ENCODE results near the gene NBPF20. TPM values are rescaled to one million over a fixed set of nuclear protein-coding genes. Genes with fewer than 3 reads are reported as not detected.
"Not testable (repeated sequence)": the region's sequence is repeated elsewhere in the genome, so short reads cannot be mapped to it uniquely, and the experiment has no call there.

NBPF20 gene
- total RNA-seq, 1 experiment from 2014 or later, result 2.3 TPM

DNA sequence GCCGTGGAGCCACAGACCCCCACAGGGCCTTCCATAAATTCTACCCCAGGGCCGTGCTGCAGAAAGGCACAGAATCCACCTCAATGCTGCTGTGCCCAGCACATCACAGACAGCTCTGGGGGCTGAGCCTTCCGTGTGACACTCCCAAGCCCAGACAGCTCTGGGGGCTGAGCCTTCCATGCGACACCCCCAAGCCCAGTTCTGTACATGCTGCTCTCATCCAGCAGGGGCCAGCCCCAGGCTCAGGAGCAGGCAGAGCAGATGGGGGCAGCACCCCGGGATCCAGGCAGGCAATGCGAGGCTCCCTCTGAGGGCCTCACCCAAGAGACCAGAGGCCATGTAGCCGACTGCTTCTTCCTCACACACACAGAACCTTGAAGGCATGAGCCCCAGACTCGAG, 27.1 kb upstream of the NBPF20 start:
- H3K9me3 ChIP-seq (replicated peaks); H3K4me3 ChIP-seq: not testable (repeated sequence)

DNA sequence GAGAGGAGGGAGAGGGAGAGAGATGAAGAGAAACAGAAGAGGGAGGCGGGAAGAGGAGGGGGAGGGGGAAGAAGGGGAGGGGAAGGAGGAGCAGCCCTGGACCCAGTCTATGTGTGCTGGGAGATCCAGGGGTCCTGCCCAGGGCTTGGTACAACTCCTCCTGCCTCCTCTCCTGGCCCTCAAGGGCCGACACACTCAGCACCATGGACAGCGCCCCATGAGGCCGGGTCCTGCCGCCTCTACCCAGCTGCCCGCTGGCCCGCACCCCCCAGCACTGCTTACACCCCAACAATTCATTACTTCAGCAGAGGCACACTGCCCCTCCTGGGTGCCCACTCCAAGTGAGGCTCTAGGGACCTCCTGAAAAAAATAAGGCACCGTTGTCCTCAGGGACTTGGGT, 26.5 kb upstream of the NBPF20 start:
- H3K4me3 ChIP-seq; H3K27me3 ChIP-seq; H3K36me3 ChIP-seq; H3K27ac ChIP-seq; H3K9me3 ChIP-seq (replicated peaks); H3K4me1 ChIP-seq: not testable (repeated sequence)
- DNase-seq, result peak; percentile 27 to 40

More for the DNA sequence above, 27.1 kb upstream of the NBPF20 start:
- not testable (repeated sequence) for H3K36me3 ChIP-seq, H3K27me3 ChIP-seq, H3K27ac ChIP-seq, H3K4me1 ChIP-seq, DNase-seq

DNA sequence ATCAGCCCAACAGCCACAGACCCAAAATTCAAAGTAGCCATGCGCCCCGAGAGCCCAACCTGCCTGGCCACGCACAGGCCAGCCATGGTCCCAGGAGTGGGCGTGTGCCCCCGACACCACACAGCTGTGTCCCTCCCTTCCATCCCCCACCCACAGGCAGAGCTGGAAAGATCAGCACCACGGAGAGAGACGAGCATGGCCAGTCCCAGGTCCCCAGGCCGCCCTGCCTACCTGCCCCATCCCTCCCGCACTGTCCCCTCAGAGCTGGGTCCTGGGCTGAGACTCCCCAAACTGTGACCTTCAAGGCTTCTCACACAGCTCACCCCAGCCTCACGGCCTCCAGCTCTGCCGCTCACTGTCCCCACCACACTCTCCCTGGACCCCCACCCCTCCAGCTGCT, 19.8 kb upstream of the NBPF20 start:
- DNase-seq, result peak in 1 of 2 experiments; percentile 5
- H3K4me1 ChIP-seq; H3K4me3 ChIP-seq; H3K36me3 ChIP-seq; H3K27me3 ChIP-seq; H3K9me3 ChIP-seq (replicated peaks); H3K27ac ChIP-seq: not testable (repeated sequence)

DNA sequence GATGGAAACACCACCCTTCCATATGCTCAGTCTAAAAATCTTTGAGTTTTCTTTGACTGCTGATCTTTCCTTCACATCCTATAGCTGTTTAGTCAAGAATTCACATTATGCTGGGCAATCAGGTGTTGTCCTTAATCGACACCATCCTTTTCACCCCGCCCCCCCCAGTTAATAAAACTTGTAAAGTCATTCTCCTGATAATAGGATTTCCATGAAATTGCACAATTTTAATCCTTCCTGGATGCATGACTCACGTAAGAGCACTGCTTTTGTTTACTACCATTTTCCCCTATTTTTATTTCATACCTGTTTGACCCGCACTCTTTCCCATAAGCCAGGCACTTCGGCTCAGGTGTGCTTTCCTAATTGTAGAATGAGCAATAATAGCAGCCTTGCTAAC, 16.9 kb upstream of the NBPF20 start:
- H3K4me3 ChIP-seq; H3K9me3 ChIP-seq (replicated peaks); H3K4me1 ChIP-seq; H3K27me3 ChIP-seq; DNase-seq; H3K27ac ChIP-seq; H3K36me3 ChIP-seq: not testable (repeated sequence)

DNA sequence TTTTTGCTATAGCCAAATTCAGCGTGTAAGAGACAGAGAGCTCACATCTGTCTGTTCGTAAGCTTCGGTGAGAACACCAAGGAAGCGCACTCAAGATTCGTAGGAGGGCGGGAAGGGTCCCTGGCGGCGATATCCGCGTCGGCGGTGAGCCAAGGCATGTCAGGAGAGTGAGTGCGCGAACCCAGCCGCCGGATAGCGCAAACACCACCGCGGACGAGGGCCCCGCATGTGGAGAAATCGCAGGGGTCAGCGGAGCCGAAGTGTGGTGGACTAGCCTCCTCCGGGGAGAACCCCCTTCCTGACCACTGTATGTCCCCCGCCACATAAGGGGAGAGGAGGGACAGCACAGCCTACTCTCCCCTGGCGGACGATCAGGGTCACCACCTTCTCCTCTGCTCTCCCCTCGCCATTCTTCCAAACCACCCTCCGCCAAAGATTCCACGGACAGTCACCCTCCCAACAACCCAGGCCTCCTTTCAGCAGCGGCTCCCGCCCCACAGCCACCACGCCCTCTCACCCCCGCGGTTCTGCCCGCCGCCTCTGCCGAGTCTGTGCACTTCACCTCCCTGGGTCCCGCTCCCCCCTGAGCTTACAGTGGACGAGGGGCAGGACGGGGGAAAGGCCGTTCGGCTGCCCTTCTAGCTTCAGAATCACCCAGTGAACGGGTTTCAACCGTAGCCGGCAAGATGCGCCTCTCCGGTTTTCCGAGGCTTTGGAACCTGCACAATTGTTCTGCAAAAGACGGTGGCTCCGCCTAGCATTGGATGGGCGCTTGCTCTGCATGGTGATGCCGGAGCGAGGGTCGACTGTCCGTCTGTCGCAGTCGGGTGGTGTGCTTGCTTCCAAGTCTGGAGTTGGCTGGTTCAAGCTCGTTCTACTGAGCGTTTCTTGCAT, 6.2 kb upstream of the NBPF20 start:
- DNase-seq; H3K4me1 ChIP-seq; H3K9me3 ChIP-seq (replicated peaks); H3K4me3 ChIP-seq; H3K27ac ChIP-seq; H3K27me3 ChIP-seq; H3K36me3 ChIP-seq: not testable (repeated sequence)

DNA sequence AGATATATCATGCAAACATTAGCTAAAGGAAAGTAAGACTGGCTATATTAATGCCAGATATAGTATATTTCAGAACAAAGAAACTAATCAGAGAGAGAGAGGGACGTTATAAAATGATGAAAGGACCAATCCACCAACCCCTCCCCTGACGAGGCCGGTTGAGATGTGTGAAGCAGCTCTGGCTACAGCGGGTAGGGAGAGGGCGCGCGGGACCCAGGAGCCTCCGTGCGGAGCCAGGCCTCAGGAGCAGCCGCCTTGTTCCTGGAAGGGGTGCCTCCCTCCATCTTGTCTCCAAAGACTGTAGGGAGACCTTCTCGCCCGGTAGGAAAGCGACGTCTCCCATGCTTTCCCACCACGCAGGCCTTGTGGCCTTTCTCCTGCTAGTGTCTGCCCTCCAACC, 5.4 kb upstream of the NBPF20 start:
- DNase-seq; H3K27ac ChIP-seq; H3K27me3 ChIP-seq; H3K4me1 ChIP-seq; H3K36me3 ChIP-seq; H3K4me3 ChIP-seq; H3K9me3 ChIP-seq (replicated peaks): not testable (repeated sequence)

DNA sequence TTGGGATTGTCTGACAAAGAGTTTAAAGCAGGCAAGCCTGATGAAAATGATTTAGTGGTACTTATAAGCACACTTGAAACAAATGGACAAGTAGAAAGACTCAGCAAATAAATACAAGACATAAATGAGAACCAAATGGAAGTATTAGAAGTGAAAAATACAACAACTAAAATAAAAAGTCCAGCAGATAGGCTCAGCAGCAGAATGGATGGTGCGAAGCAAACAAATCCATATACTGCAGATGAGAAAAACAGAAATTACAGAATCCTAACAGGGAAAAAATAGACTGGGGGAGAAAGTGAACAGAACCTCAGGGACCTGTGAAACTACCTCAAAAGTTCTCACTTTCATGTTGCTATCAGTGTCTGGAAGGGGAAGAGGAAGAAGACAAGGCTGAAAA, 3.9 kb upstream of the NBPF20 start:
- not testable (repeated sequence) for H3K36me3 ChIP-seq; H3K9me3 ChIP-seq (replicated peaks); H3K27me3 ChIP-seq; H3K4me3 ChIP-seq; H3K4me1 ChIP-seq; DNase-seq; H3K27ac ChIP-seq

DNA sequence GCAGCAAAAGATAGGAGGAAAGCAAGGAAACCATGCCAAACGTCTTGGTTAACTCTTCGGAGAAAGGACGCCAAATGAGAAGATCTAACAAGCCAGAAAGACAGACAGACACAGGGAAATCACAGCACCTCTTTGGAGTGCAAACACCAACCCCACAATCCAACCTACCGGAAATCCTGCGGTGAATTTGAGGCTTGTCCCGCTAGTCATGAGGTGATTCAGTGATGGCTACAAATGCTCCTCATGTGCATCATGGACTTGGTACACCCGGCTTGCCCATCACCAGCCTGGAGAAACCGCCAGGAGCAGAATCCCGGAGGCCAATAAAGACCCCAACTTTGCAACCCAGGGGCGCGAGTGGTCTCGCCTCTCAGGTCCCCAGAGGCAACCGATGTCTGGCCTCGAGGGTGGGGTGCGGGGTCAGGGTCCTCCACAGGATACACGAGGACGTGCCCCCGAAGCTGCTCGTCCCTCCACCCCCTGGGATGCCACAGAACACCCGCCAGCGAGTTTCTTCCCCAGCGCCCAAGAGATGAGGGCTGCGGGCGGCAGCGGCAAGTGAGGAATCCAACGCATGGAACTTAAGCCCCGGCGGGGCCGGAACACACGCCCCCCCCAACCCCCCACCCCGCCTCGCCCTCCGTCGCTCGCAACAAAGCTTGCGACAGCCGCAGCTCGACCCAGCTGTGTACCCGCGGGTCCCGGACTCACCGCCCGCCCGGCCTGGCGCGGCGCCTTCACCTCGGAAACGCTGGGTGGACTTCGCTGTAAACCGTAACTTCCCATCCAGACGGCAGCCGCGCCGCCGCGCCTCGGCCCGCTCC, 579 bp downstream of the NBPF20 start:
- not testable (repeated sequence) for H3K4me1 ChIP-seq; H3K9me3 ChIP-seq (replicated peaks); H3K36me3 ChIP-seq; H3K27me3 ChIP-seq
- Histone ChIP-seq H3K4me3 (peak overlapping the region; percentile 95), H3K27ac (peak overlapping the region; percentile 31; the same call in 1 of the 2 replicates)
- peak; percentile 6 to 37 for DNase-seq

DNA sequence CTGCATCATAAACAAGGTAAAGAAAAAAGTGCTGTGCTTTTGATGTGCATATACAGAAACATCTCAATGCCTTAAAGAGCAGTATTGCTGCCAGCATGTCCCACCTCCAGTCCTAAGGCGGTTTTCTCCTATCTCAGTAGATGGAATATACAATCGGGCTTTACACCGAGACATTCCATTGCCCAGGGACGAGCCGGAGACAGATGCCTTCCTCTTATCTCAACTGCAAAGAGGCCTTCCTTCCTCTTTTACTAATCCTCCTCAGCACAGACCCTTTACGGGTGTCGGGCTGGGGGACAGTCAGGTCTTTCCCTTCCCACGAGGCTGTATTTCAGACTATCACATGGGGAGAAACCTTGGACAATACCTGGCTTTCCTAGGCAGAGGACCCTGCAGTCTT, 10.3 kb downstream of the NBPF20 start:
- not testable (repeated sequence) for H3K4me3 ChIP-seq; DNase-seq; H3K27ac ChIP-seq; H3K9me3 ChIP-seq (replicated peaks); H3K27me3 ChIP-seq; H3K36me3 ChIP-seq; H3K4me1 ChIP-seq

DNA sequence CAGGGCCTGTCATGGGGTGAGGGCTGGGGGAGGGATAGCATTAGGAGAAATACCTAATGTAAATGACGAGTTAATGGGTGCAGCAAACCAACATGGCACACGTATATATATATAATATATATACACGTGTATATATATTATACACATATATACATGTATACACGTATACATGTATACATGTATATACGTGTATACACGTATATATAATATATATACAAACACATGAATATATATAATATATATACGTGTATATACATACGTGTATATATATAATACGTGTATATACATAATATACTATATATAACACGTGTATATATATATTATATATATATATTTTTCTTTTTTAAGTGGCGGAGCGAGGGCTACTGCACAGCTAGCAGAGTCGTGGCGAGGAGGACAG, 18.1 kb downstream of the NBPF20 start:
- DNase-seq; H3K4me3 ChIP-seq; H3K27me3 ChIP-seq; H3K27ac ChIP-seq; H3K9me3 ChIP-seq (replicated peaks); H3K4me1 ChIP-seq; H3K36me3 ChIP-seq: not testable (repeated sequence)

DNA sequence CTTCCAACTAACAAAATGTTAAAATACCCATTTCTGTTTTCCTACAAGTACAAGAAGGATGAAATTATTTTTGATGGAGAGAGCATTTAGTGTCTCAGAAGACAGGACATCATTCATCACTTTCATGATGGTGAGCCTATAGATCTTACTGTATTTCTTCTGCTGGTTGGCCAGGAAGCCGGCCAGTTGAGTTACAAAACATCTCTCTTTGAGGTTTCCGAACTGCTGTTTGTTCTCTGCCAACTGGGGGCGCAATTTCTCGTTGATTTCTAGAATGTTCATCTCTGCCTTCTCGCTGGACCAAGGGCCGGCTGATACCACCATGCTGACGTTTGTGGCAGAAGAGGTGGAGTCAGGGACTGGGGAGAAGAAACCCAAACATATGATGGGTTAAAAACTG, 20.5 kb downstream of the NBPF20 start:
- not testable (repeated sequence) for H3K27ac ChIP-seq; H3K4me3 ChIP-seq; H3K27me3 ChIP-seq; H3K9me3 ChIP-seq (replicated peaks); H3K36me3 ChIP-seq; DNase-seq; H3K4me1 ChIP-seq

DNA sequence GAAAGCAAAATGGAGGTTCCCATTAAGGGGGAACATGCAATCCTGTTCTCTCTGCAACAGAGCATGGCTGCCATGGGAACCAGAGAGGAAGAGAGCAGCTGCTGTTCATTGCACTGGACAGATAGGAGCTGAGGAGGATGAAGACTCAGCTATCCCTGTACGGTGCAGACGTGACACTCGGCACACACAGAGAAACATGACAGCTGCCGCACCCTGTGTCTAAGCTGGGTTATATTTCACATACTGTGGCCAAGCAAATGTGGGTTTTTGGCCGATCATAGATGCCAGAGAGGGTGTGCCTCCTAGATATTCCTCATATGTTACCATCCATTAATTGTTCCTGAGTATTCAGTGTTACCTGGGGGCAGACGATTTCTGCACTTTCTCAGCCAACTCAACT, 24.7 kb downstream of the NBPF20 start:
- H3K4me3 ChIP-seq; H3K9me3 ChIP-seq (replicated peaks); DNase-seq; H3K27ac ChIP-seq; H3K4me1 ChIP-seq; H3K27me3 ChIP-seq; H3K36me3 ChIP-seq: not testable (repeated sequence)

Other genes with a start within 250 kb of the NBPF20 start
- not detected in 2 replicates for gene PPIAL4D, start 183.4 kb downstream of the NBPF20 start, total RNA-seq (2014; rRNA removed; shearing (Covaris generic))
- gene GPR89A, start 182.4 kb upstream of the NBPF20 start, total RNA-seq (2014; rRNA removed; shearing (Covaris generic)), result 29.3 and 32.3 TPM in 2 replicates

Data from SJCRH30 (cell line).